HepG2 (cell line): ENCODE data around the gene ABCG8. TPM values are rescaled to one million over a fixed set of nuclear protein-coding genes. Genes with fewer than 3 reads are reported as not detected.

ENCODE experiments used
- KLF15 ChIP-seq: sonication (generic); formaldehyde crosslinking; IDR thresholded peaks from 2 replicates; pipeline ENCODE4 v1.8.1; 2023; ENCODE audit warnings: borderline replicate concordance, mild to moderate bottlenecking, inconsistent platforms, missing genetic modification reagents, mixed read lengths
- MIXL1 ChIP-seq: IDR thresholded peaks from 2 replicates; pipeline ENCODE4 v1.6.1; 2016
- RBM22 ChIP-seq: fragments of 200-400 bp; formaldehyde crosslinking; optimal IDR thresholded peaks from 2 replicates; pipeline ENCODE3; 2017; ENCODE audit warnings: mild to moderate bottlenecking, low read length, moderate library complexity
- SMARCE1 ChIP-seq: fragments of 450-650 bp; IDR thresholded peaks from 2 replicates; pipeline ENCODE4 v1.6.1; 2017; ENCODE audit warnings: borderline replicate concordance
- SMYD3 ChIP-seq: sonication (generic); formaldehyde crosslinking; IDR thresholded peaks from 2 replicates; pipeline ENCODE4 v1.8.1; 2023; ENCODE audit warnings: mild to moderate bottlenecking, missing genetic modification reagents
- SP1 ChIP-seq, 2 experiments: fragments of 450-650 bp in 1 of 2; sonication (generic) in 1 of 2; formaldehyde crosslinking in 1 of 2; IDR thresholded peaks; 2 replicates each; pipeline versions ENCODE4 v1.4.0 to v1.6.1; 2016 to 2020; ENCODE audit warnings: missing genetic modification reagents in 1 of 2
- TEAD2 ChIP-seq: sonication (generic); formaldehyde crosslinking; IDR thresholded peaks from 2 replicates; pipeline ENCODE4 v1.9.0; 2021; ENCODE audit warnings: missing genetic modification reagents
- WIZ ChIP-seq: sonication (generic); formaldehyde crosslinking; IDR thresholded peaks from 2 replicates; pipeline ENCODE4 v1.5.1; 2020; ENCODE audit warnings: mild to moderate bottlenecking, missing genetic modification reagents
- ZBTB42 ChIP-seq: sonication (generic); formaldehyde crosslinking; IDR thresholded peaks from 2 replicates; pipeline ENCODE4 v1.5.0; 2020; ENCODE audit warnings: mild to moderate bottlenecking, missing genetic modification reagents
- ZBTB7B ChIP-seq: sonication (generic); formaldehyde crosslinking; IDR thresholded peaks from 2 replicates; pipeline ENCODE4 v1.4.0; 2020; ENCODE audit warnings: missing genetic modification reagents
- ZEB1 ChIP-seq: IDR thresholded peaks from 2 replicates; pipeline ENCODE4 v1.6.1; 2012; ENCODE audit warnings: mild to moderate bottlenecking, low read depth, inconsistent platforms; ENCODE audit not compliant: insufficient replicate concordance
- ZNF136 ChIP-seq: sonication (generic); formaldehyde crosslinking; IDR thresholded peaks from 2 replicates; pipeline ENCODE4 v1.8.1; 2022; ENCODE audit warnings: low read depth, mild to moderate bottlenecking, moderate library complexity, missing genetic modification reagents
- ZNF274 ChIP-seq: sonication (generic); formaldehyde crosslinking; IDR thresholded peaks from 2 replicates; pipeline ENCODE4 v1.5.1; 2020; ENCODE audit warnings: mild to moderate bottlenecking, missing genetic modification reagents
- ZNF33A ChIP-seq: sonication (generic); formaldehyde crosslinking; IDR thresholded peaks from 2 replicates; pipeline ENCODE4 v1.5.1; 2020; ENCODE audit warnings: missing genetic modification reagents, mild to moderate bottlenecking, moderate library complexity, borderline replicate concordance
- ZNF354B ChIP-seq: sonication (generic); formaldehyde crosslinking; IDR thresholded peaks from 2 replicates; pipeline ENCODE4 v1.8.0; 2022; ENCODE audit warnings: mild to moderate bottlenecking, missing genetic modification reagents
- ZNF841 ChIP-seq: sonication (generic); formaldehyde crosslinking; IDR thresholded peaks from 2 replicates; pipeline ENCODE4 v1.8.1; 2023; ENCODE audit warnings: missing genetic modification reagents, borderline replicate concordance
- polyA plus RNA-seq, 8 experiments: library from polyadenylated mRNA; depleted of rRNA in 3 of 8; stranded (reverse) in 7 of 8; unstranded in 1 of 8; fragments of >200 nt; fragmentation: Illumina TruSeq in 4 of 8; extraction: Trizol in 4 of 8; gene quantifications; 2 replicates each; pipeline versions ENCODE4 v1.2.1 to v1.2.3, GENCODE V29; 2011 to 2016; ENCODE audit warnings: low read depth in 4 of 8, missing spikeins in 1 of 8, mixed read lengths in 1 of 8; ENCODE audit not compliant: insufficient read depth in 1 of 8
- total RNA-seq, 5 experiments: library from RNA; depleted of rRNA; stranded (reverse); fragments of >200 nt; fragmentation: Illumina TruSeq; extraction: Trizol; gene quantifications; 2 replicates each; pipeline ENCODE4 v1.2.3, GENCODE V29; 2016; ENCODE audit warnings: low read depth in 1 of 5
- TF ChIP-seq, protein P1 (sequence below): sonication (generic); formaldehyde crosslinking; IDR thresholded peaks from 2 replicates; pipeline ENCODE4 v1.9.0; 2021; ENCODE audit warnings: missing genetic modification reagents, borderline replicate concordance
- TF ChIP-seq, protein P2 (sequence below): sonication (generic); formaldehyde crosslinking; IDR thresholded peaks from 2 replicates; pipeline ENCODE4 v1.4.0; 2020; ENCODE audit warnings: missing genetic modification reagents, low read depth, mild to moderate bottlenecking, borderline replicate concordance
- TF ChIP-seq, protein P3 (sequence below): sonication (generic); formaldehyde crosslinking; IDR thresholded peaks from 2 replicates; pipeline ENCODE4 v1.8.0; 2022; ENCODE audit warnings: missing genetic modification reagents, mild to moderate bottlenecking, moderate library complexity, borderline replicate concordance
- TF ChIP-seq, protein P4 (sequence below): IDR thresholded peaks from 2 replicates; pipeline ENCODE4 v1.6.1; 2016; ENCODE audit warnings: low read depth, borderline replicate concordance
- TF ChIP-seq, protein P5 (sequence below): sonication (generic); formaldehyde crosslinking; conservative IDR thresholded peaks from 2 replicates; pipeline ENCODE4 v1.8.0; 2022; ENCODE audit warnings: missing genetic modification reagents
- TF ChIP-seq, protein P6 (sequence below): IDR thresholded peaks from 2 replicates; pipeline ENCODE4 v1.6.1; 2016; ENCODE audit warnings: missing compliant biosample characterization, missing genetic modification reagents, borderline replicate concordance

ABCG8 gene
- total and polyA plus RNA-seq, 2 of the 13 experiments (the other 11 are each of a cell fraction or from before 2014, with no cell fraction given) = 8.1 to 8.8 TPM

DNA sequence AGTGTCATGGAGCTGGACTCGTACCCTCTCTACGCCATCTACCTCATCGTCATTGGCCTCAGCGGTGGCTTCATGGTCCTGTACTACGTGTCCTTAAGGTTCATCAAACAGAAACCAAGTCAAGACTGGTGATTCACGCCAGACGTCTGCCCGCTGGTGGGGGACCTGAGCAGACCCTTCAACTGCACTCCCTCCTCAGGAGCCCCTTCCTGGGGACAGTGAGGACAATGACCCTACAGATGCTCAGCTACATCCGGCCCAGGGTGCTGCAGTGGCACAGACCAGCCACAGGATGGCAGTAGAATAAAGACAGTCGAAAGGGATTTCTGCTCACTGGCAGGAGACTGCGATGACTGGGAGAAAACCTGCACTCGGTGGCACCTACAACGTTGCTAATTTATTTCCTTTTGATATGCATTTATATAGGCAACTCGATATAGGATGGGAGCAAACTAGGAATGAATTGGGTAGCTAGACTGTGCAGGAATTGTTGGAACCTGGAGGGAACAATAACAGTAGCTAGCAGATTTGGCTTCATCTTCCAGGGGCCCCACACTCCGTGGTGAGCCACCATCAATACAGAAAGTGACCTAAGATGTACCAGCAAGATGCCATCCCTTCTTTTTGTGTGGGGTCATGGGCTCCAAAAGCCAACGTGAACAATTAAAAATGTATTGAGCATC lies 39.2 kb downstream of the ABCG8 start (continued):
- TF ChIP-seq ZNF33A (CRISPR knock-in tag) (no peak), TEAD2 (no peak), MIXL1 (CRISPR knock-in tag) (0 out of 2 replicates have a peak, but pooled peaks have one; percentile 26), ZNF841 (CRISPR knock-in tag) (no peak), ZBTB42 (CRISPR knock-in tag) (no peak), ZBTB7B (no peak), ZNF274 (CRISPR knock-in tag) (no peak), WIZ (CRISPR knock-in tag) (no peak), RBM22 (no peak), ZNF136 (CRISPR knock-in tag) (no peak), SMYD3 (CRISPR knock-in tag) (no peak), ZEB1 (no peak), KLF15 (CRISPR knock-in tag) (no peak), SP1 (IDR thresholded peaks at IDR 0.05) (no peak), SP1 (CRISPR knock-in tag; IDR thresholded peaks at IDR 0.05) (no peak), SMARCE1 (no peak), ZNF354B (CRISPR knock-in tag) (no peak)
- TF ChIP-seq, protein P1, sequence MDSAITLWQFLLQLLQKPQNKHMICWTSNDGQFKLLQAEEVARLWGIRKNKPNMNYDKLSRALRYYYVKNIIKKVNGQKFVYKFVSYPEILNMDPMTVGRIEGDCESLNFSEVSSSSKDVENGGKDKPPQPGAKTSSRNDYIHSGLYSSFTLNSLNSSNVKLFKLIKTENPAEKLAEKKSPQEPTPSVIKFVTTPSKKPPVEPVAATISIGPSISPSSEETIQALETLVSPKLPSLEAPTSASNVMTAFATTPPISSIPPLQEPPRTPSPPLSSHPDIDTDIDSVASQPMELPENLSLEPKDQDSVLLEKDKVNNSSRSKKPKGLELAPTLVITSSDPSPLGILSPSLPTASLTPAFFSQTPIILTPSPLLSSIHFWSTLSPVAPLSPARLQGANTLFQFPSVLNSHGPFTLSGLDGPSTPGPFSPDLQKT (CRISPR knock-in tag) = 0 out of 2 replicates have a peak, but pooled peaks have one; percentile 17
- TF ChIP-seq, protein P2, sequence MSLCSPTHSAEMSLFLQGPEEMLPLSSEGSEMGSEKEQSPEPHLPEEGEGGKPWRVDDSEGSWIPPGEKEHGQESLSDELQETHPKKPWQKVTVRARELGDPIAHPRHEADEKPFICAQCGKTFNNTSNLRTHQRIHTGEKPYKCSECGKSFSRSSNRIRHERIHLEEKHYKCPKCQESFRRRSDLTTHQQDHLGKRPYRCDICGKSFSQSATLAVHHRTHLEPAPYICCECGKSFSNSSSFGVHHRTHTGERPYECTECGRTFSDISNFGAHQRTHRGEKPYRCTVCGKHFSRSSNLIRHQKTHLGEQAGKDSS (CRISPR knock-in tag) = no peak; the same call in 1 of the 2 replicates
- TF ChIP-seq, protein P3, sequence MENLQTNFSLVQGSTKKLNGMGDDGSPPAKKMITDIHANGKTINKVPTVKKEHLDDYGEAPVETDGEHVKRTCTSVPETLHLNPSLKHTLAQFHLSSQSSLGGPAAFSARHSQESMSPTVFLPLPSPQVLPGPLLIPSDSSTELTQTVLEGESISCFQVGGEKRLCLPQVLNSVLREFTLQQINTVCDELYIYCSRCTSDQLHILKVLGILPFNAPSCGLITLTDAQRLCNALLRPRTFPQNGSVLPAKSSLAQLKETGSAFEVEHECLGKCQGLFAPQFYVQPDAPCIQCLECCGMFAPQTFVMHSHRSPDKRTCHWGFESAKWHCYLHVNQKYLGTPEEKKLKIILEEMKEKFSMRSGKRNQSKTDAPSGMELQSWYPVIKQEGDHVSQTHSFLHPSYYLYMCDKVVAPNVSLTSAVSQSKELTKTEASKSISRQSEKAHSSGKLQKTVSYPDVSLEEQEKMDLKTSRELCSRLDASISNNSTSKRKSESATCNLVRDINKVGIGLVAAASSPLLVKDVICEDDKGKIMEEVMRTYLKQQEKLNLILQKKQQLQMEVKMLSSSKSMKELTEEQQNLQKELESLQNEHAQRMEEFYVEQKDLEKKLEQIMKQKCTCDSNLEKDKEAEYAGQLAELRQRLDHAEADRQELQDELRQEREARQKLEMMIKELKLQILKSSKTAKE (CRISPR knock-in tag) = no peak
- TF ChIP-seq, protein P4, sequence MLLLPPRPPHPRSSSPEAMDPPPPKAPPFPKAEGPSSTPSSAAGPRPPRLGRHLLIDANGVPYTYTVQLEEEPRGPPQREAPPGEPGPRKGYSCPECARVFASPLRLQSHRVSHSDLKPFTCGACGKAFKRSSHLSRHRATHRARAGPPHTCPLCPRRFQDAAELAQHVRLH (CRISPR knock-in tag) = no peak
- TF ChIP-seq, protein P5, sequence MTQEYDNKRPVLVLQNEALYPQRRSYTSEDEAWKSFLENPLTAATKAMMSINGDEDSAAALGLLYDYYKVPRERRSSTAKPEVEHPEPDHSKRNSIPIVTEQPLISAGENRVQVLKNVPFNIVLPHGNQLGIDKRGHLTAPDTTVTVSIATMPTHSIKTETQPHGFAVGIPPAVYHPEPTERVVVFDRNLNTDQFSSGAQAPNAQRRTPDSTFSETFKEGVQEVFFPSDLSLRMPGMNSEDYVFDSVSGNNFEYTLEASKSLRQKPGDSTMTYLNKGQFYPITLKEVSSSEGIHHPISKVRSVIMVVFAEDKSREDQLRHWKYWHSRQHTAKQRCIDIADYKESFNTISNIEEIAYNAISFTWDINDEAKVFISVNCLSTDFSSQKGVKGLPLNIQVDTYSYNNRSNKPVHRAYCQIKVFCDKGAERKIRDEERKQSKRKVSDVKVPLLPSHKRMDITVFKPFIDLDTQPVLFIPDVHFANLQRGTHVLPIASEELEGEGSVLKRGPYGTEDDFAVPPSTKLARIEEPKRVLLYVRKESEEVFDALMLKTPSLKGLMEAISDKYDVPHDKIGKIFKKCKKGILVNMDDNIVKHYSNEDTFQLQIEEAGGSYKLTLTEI (CRISPR knock-in tag) = no peak
- TF ChIP-seq, protein P6, sequence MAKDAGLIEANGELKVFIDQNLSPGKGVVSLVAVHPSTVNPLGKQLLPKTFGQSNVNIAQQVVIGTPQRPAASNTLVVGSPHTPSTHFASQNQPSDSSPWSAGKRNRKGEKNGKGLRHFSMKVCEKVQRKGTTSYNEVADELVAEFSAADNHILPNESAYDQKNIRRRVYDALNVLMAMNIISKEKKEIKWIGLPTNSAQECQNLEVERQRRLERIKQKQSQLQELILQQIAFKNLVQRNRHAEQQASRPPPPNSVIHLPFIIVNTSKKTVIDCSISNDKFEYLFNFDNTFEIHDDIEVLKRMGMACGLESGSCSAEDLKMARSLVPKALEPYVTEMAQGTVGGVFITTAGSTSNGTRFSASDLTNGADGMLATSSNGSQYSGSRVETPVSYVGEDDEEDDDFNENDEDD (CRISPR knock-in tag) = no peak
